ENCODE data around the gene FRMD3. TPM values are rescaled to one million over a fixed set of nuclear protein-coding genes. Genes with fewer than 3 reads are reported as not detected.

The FRMD3 gene
- polyA plus RNA-seq, 1 donor from 2014 or later = 13.0 TPM

DNA sequence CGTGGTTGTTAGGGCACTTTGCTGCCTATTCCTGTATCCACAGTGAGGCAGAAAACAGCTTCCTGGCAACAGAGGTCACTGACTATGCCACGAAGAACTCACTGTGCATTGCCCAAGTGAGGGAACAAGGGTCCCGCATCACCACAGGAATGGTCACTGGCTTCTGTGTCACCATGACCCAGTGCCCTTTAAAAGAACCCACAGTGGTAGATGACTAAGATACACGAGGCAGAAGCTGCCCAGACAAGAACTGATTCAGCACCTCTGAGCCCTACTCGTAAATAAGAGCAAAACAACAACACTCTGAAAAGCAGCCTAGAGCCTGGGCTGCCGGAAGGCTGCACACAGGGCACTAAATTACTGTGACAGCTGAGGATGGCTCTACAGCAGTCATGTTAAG lies 238.6 kb downstream of the FRMD3 start:
- H4K20me1 ChIP-seq (ENCODE audit: insufficient read depth) = no peaks in the 10 kb centered on the region
- H3K36me3 ChIP-seq (ENCODE audit: insufficient read depth, low read length) = no peaks in the 10 kb centered on the region
- H3K4me3 ChIP-seq (ENCODE audit: low read length) = no peak overlapping the region
- no peaks in the 10 kb centered on the region for H3K79me2 ChIP-seq (replicated peaks; ENCODE audit: insufficient read depth, low read length)
- no peak overlapping the region for H3K9ac ChIP-seq (ENCODE audit: low read length)
- H2AFZ ChIP-seq (ENCODE audit: low read depth, low read length) = no peak overlapping the region
- no peaks in the 10 kb centered on the region for H3K9me3 ChIP-seq (ENCODE audit: low read length)
- H3K4me2 ChIP-seq (ENCODE audit: low read length) = no peak overlapping the region
- no peak overlapping the region for H3K27ac ChIP-seq (ENCODE audit: low read length)
- no peak for TF ChIP-seq REST (IDR thresholded peaks at IDR 0.05; ENCODE audit: borderline replicate concordance)
- no peak for TF ChIP-seq MXI1 (conservative IDR thresholded peaks at IDR 0.05; ENCODE audit: poor library complexity, severe bottlenecking)
- no peak for TF ChIP-seq SMC3 (conservative IDR thresholded peaks at IDR 0.05; ENCODE audit: poor library complexity)
- no peak for TF ChIP-seq TAF1 (IDR thresholded peaks at IDR 0.05; ENCODE audit: low read depth)
- TF ChIP-seq, protein P1, sequence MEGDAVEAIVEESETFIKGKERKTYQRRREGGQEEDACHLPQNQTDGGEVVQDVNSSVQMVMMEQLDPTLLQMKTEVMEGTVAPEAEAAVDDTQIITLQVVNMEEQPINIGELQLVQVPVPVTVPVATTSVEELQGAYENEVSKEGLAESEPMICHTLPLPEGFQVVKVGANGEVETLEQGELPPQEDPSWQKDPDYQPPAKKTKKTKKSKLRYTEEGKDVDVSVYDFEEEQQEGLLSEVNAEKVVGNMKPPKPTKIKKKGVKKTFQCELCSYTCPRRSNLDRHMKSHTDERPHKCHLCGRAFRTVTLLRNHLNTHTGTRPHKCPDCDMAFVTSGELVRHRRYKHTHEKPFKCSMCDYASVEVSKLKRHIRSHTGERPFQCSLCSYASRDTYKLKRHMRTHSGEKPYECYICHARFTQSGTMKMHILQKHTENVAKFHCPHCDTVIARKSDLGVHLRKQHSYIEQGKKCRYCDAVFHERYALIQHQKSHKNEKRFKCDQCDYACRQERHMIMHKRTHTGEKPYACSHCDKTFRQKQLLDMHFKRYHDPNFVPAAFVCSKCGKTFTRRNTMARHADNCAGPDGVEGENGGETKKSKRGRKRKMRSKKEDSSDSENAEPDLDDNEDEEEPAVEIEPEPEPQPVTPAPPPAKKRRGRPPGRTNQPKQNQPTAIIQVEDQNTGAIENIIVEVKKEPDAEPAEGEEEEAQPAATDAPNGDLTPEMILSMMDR (IDR thresholded peaks at IDR 0.05; ENCODE audit: poor library complexity, severe bottlenecking) = no peak
- TF ChIP-seq POLR2AphosphoS5 (IDR thresholded peaks at IDR 0.05) = no peak
- H3K27me3 ChIP-seq (ENCODE audit: insufficient read depth, low read depth, low read length) = no peaks in the 10 kb centered on the region
- H3F3A ChIP-seq (ENCODE audit: insufficient read depth, low read length, poor library complexity, severe bottlenecking) = no peaks in the 10 kb centered on the region
- H3K9me2 ChIP-seq (ENCODE audit: insufficient read depth, low read length) = no peaks in the 10 kb centered on the region

GRCh38 chr9:83299094-83299493 lies 239.1 kb downstream of the FRMD3 start:
- no peaks in the 10 kb centered on the region for H3K36me3 ChIP-seq (ENCODE audit: insufficient read depth, low read length)
- no peaks in the 10 kb centered on the region for H4K20me1 ChIP-seq (ENCODE audit: insufficient read depth)
- H3K27ac ChIP-seq (ENCODE audit: low read length) = no peak overlapping the region
- H3K79me2 ChIP-seq (replicated peaks; ENCODE audit: insufficient read depth, low read length) = no peaks in the 10 kb centered on the region
- H3K27me3 ChIP-seq (ENCODE audit: insufficient read depth, low read depth, low read length) = no peaks in the 10 kb centered on the region
- no peak overlapping the region for H3K4me3 ChIP-seq (ENCODE audit: low read length)
- TF ChIP-seq, protein P1 (IDR thresholded peaks at IDR 0.05; ENCODE audit: poor library complexity, severe bottlenecking) = no peak
- no peak for TF ChIP-seq SMC3 (conservative IDR thresholded peaks at IDR 0.05; ENCODE audit: poor library complexity)
- no peak for TF ChIP-seq POLR2AphosphoS5 (IDR thresholded peaks at IDR 0.05)
- TF ChIP-seq MXI1 (conservative IDR thresholded peaks at IDR 0.05; ENCODE audit: poor library complexity, severe bottlenecking) = no peak
- no peak for TF ChIP-seq EP300 (conservative IDR thresholded peaks at IDR 0.05; ENCODE audit: poor library complexity, severe bottlenecking)
- H3K9ac ChIP-seq (ENCODE audit: low read length) = no peak overlapping the region
- no peak overlapping the region for H2AFZ ChIP-seq (ENCODE audit: low read depth, low read length)
- no peaks in the 10 kb centered on the region for H3F3A ChIP-seq (ENCODE audit: insufficient read depth, low read length, poor library complexity, severe bottlenecking)
- H3K9me2 ChIP-seq (ENCODE audit: insufficient read depth, low read length) = no peaks in the 10 kb centered on the region
- H3K4me2 ChIP-seq (ENCODE audit: low read length) = no peak overlapping the region
- H3K9me3 ChIP-seq (ENCODE audit: low read length) = no peaks in the 10 kb centered on the region

Data from neural cell (in vitro differentiated cells).